Vagina (tissue), 2 donors: Measurements from ENCODE around the gene TK2. TPM values are rescaled to one million over a fixed set of nuclear protein-coding genes. Genes with fewer than 3 reads are reported as not detected.

Experiments
- DNase-seq, 2 donors: peaks; one replicate each; pipeline ENCODE4 v3.0.0-alpha.2; 2017; ENCODE audit errors: extremely low spot score in 2 of 2
- H3K27ac ChIP-seq: fragments of 200-600 bp; sonication (generic); one replicate; pipeline ENCODE4 v1.5.1; 2019
- H3K27me3 ChIP-seq: fragments of 200-600 bp; sonication (generic); one replicate; pipeline ENCODE4 v1.5.1; 2019
- H3K36me3 ChIP-seq, 2 donors: fragments of 200-600 bp; sonication (generic); one replicate each; pipeline ENCODE4 v1.5.1; 2017 to 2019
- H3K4me1 ChIP-seq: fragments of 200-600 bp; sonication (generic); one replicate; pipeline ENCODE4 v1.5.1; 2019
- H3K4me3 ChIP-seq, 2 donors: fragments of 200-600 bp; sonication (generic); 1 replicate in 1 of 2; 2 replicates in 1 of 2; pipeline ENCODE4 v1.5.1; 2016 to 2019
- H3K9me3 ChIP-seq: fragments of 200-600 bp; sonication (generic); one replicate; pipeline ENCODE4 v1.5.1; 2019
- POLR2A ChIP-seq, 2 donors: fragments of 450-650 bp; IDR thresholded peaks; one replicate each; pipeline ENCODE4 v1.6.1; 2017; ENCODE audit warnings: antibody characterized with exemption in 2 of 2, mild to moderate bottlenecking in 2 of 2, moderate library complexity in 2 of 2
- POLR2AphosphoS5 ChIP-seq, 2 donors: sonication (generic); formaldehyde crosslinking; IDR thresholded peaks; one replicate each; pipeline ENCODE4 v1.9.0; 2017; ENCODE audit warnings: antibody characterized with exemption in 2 of 2, mild to moderate bottlenecking in 2 of 2, low read depth in 1 of 2; ENCODE audit not compliant: insufficient read depth in 1 of 2
- intact Hi-C: fragments of 100-400 bp; cut with DNase I; formaldehyde crosslinking; loops from one replicate; pipeline ENCODE4 v1.15.1; 2023
- total RNA-seq: library from RNA; depleted of rRNA; stranded (reverse); fragments of >200 nt; gene quantifications from one replicate; pipeline ENCODE4 v1.2.3, GENCODE V29; 2016
- TF ChIP-seq, protein P1 (sequence below), 3 experiments: fragments of 450-650 bp in 2 of 3; fragments of 200-600 bp in 1 of 3; sonication (generic) in 1 of 3; IDR thresholded peaks; one replicate each; pipeline ENCODE4 v1.5.1; 2017 to 2019; ENCODE audit warnings: antibody characterized with exemption in 3 of 3, mild to moderate bottlenecking in 2 of 3, moderate library complexity in 2 of 3

The TK2 gene
- total RNA-seq, 1 donor from 2014 or later: 43.2 TPM

DNA sequence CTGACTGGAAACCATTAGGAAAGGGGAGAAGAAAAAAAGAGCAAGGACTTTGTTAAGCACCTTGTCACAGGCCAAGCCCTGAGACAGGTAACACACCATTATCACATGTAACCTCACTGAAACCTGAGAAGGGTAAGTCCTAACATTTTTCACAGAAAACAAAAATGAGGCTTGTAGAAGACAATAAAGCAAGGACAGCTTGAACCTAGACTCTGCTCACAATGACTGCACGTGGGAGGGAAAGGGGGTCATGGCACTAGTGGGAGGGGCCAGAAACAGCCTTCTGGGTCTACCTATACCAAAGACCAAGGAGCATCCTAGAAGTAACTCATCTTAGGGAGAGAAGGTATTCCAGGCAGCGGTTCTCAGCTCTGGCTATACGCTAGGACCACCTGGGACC is 7.5 kb downstream of the TK2 start:
- H3K9me3 ChIP-seq: no peaks in the 10 kb centered on the region
- peaks cover 0 to 26% of the 10 kb centered on the region in 2 donors for H3K36me3 ChIP-seq
- H3K27me3 ChIP-seq: no peaks in the 10 kb centered on the region
- H3K4me1 ChIP-seq: no peaks in the 10 kb centered on the region
- no peak overlapping the region for H3K4me3 ChIP-seq
- DNase-seq: no peak
- TF ChIP-seq POLR2A (IDR thresholded peaks at IDR 0.05): no peak
- TF ChIP-seq, protein P1, sequence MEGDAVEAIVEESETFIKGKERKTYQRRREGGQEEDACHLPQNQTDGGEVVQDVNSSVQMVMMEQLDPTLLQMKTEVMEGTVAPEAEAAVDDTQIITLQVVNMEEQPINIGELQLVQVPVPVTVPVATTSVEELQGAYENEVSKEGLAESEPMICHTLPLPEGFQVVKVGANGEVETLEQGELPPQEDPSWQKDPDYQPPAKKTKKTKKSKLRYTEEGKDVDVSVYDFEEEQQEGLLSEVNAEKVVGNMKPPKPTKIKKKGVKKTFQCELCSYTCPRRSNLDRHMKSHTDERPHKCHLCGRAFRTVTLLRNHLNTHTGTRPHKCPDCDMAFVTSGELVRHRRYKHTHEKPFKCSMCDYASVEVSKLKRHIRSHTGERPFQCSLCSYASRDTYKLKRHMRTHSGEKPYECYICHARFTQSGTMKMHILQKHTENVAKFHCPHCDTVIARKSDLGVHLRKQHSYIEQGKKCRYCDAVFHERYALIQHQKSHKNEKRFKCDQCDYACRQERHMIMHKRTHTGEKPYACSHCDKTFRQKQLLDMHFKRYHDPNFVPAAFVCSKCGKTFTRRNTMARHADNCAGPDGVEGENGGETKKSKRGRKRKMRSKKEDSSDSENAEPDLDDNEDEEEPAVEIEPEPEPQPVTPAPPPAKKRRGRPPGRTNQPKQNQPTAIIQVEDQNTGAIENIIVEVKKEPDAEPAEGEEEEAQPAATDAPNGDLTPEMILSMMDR (IDR thresholded peaks at IDR 0.05): no peak
- no peak for TF ChIP-seq POLR2AphosphoS5 (IDR thresholded peaks at IDR 0.05; ENCODE audit: insufficient read depth in 1 of 2, low read depth in 1 of 2)
- H3K27ac ChIP-seq: no peak overlapping the region
- intact Hi-C loops: no loop called here

DNA sequence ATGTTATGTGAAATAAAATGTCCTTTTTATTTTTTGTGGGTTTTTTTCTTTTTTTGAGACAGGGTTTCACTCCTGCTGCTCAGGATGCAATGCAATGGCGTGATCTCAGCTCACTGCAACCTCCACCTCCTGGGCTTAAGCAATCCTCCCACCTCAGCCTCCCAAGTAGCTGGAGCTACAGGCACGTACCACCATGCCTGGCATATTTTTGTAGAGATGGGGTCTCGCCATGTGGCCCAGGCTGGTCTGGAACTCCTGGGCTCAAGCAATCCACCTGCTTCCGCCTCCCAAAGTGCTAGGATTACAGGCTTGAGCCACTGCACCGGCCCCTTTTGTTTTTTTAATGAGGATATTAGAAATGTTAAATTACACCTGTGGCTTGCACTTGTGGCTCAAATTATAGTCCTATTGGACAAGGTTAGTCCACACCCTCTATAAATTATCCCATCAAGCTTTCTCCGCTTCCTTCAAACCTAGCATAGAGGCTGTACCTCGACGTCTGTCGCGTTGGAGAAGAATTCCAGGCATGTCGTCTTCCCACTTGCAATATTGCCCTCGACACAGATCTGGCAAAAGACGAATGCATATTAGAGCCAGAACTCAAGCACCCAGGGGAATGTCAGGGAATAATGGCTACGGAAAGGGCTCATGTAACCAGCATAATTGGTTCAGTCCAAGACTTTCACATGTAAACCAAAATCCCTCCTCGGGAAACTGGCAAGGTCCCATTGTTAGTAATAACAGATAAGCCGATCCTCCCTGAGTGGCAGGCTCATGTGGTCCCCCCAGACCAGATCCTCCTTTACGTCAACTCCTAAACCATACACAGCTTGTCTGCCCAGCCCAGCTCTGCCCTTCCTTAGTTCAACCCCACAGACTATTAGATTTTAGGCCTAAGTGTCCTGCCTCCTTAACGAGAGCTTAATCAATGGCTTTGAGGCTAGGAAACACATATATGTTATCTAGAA is 8.2 kb downstream of the TK2 start:
- DNase-seq: no peak
- H3K27me3 ChIP-seq: no peaks in the 10 kb centered on the region
- peaks cover 0 to 33% of the 10 kb centered on the region in 2 donors for H3K36me3 ChIP-seq
- intact Hi-C loops: no loop called here
- no peaks in the 10 kb centered on the region for H3K4me1 ChIP-seq
- no peak overlapping the region for H3K27ac ChIP-seq
- TF ChIP-seq POLR2A (IDR thresholded peaks at IDR 0.05) (no peak), POLR2AphosphoS5 (IDR thresholded peaks at IDR 0.05; ENCODE audit: insufficient read depth in 1 of 2, low read depth in 1 of 2) (no peak)
- TF ChIP-seq, protein P1 (IDR thresholded peaks at IDR 0.05): no peak
- H3K4me3 ChIP-seq: no peak overlapping the region
- H3K9me3 ChIP-seq: no peaks in the 10 kb centered on the region

DNA sequence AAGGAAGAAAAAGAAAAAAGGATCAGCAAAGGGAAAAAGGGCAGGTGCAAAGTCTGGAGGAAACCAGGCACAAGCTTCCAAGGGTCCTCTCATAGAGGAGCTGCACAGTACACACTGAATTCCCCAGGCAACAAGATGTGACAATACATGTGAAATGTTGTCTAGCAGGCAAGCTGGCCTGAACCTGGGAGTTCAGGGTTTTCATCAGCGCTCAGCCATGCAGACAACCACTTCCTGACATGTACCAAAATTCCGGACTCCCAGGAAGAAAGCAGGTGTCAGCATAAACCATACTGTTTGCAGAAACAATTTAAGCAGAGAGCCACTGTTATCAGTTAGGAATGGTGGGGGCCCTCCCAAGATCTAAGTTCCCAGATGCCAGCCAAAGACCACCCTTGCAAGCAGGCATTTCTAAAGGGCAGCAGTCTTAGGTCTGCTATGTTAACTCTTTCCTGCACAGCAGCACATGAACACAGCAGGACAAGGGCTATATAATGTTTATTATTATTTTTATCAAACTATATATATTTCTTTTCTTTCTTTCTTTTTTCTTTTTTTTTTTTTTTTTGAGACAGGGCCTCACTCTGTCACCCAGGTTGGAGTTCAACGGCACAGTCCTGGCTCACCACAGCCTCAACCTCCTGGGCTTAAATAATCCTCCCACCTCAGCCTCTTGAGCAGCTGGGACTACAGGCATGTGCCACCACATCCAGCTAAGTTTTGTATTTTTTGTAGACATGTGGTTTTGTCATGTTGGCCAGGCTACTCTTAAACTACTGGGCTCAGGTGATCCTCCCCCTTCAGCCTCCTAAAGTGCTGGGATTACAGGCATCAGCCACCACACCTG is 10.1 kb downstream of the TK2 start:
- Histone ChIP-seq H3K27me3 (no peaks in the 10 kb centered on the region), H3K4me1 (no peaks in the 10 kb centered on the region), H3K4me3 (no peak overlapping the region), H3K9me3 (no peaks in the 10 kb centered on the region), H3K36me3 (peaks cover 0 to 37% of the 10 kb centered on the region in 2 donors), H3K27ac (no peak overlapping the region)
- intact Hi-C loops: no loop called here
- DNase-seq: no peak
- TF ChIP-seq POLR2AphosphoS5 (IDR thresholded peaks at IDR 0.05; ENCODE audit: insufficient read depth in 1 of 2, low read depth in 1 of 2) (no peak), POLR2A (IDR thresholded peaks at IDR 0.05) (no peak)
- TF ChIP-seq, protein P1 (IDR thresholded peaks at IDR 0.05): no peak

DNA sequence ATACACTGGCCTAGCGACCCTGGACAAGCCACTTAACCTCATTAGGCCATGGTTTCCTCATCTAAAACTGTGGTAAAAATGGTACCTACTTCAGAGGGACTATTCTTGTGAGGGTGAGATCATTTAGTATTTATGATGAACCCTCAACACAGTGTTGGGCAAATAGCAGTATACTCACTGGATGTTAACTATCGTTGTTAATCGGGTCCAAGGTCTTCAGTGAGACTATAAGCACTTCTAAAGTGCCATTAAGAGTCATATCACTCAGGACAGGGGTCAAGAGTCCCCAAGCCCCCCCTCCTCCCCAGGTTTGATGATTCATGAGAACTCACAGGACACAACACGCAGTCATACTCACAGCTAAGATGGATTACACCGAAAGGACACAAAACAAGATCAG is 11.0 kb downstream of the TK2 start:
- TF ChIP-seq POLR2A (IDR thresholded peaks at IDR 0.05) (no peak), POLR2AphosphoS5 (IDR thresholded peaks at IDR 0.05; ENCODE audit: insufficient read depth in 1 of 2, low read depth in 1 of 2) (no peak)
- TF ChIP-seq, protein P1 (IDR thresholded peaks at IDR 0.05): no peak
- intact Hi-C loops: no loop called here
- no peak overlapping the region for H3K4me3 ChIP-seq

More for the DNA sequence above, 11.0 kb downstream of the TK2 start:
- Histone ChIP-seq H3K9me3 (no peaks in the 10 kb centered on the region), H3K27me3 (no peaks in the 10 kb centered on the region), H3K4me1 (no peaks in the 10 kb centered on the region), H3K27ac (no peak overlapping the region), H3K36me3 (peaks cover 0 to 37% of the 10 kb centered on the region in 2 donors)
- DNase-seq: no peak
